Measurements from ENCODE around the gene KCNQ5.
"Not testable (repeated sequence)": the region's sequence is repeated elsewhere in the genome, so short reads cannot be mapped to it uniquely, and the experiment has no call there.

The KCNQ5 gene

DNA sequence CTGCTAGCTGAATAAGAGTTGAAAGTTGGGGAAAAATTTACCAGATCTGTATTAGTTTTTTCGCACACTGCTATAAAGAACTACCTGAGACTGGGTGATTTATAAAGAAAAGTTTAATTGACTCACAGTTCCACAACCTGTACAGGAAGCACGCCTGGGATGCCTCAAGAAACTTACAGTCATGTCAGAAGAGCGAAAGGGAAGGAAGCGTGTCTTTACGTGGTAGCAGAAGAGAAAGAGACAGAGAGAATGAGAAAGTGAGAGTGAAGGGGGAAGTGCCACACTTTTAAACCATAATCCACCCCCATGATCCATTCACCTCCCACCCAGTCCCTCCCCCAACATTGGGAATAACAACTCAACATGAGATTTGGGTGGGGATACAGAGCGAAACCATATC is 523.8 kb downstream of the KCNQ5 start:
- no peak for DNase-seq

DNA sequence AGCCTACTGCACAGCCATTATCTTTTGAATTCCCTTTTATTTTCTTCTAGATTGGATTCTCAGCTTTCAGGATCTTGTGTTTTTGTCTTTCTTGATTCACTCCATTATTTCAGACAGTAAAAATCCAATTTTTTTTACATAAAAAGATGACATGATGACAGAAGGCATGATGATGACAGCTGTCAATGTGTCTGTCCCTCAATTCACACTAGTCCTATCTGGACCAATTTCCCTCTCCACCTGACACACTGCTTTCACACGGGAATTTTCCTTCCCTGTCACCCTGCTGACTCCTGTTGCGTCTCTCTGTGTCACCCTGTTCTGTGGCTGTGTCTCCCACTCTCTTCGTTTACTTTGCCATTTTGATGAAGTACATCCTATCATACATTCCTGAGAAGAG is 529.9 kb downstream of the KCNQ5 start:
- DNase-seq = no peak

DNA sequence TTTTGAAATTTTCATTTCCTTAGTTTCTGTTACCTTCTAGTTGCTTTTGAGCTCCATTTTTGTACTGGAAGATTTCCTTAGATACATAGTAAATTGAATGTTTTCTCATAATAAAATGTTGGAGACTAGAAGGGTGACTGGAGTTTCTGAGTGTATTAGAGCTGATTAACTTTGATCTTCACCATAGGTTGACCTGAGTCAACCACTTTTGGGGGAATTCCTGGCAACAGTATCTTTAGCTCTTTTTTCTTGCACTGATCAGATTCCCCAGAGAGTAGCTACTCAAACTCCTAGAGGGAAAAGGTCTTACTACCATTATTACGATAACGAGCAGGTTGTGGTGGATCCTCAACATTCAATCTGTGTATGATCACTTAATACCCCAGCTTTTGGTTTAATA is 530.7 kb downstream of the KCNQ5 start:
- DNase-seq = no peak

DNA sequence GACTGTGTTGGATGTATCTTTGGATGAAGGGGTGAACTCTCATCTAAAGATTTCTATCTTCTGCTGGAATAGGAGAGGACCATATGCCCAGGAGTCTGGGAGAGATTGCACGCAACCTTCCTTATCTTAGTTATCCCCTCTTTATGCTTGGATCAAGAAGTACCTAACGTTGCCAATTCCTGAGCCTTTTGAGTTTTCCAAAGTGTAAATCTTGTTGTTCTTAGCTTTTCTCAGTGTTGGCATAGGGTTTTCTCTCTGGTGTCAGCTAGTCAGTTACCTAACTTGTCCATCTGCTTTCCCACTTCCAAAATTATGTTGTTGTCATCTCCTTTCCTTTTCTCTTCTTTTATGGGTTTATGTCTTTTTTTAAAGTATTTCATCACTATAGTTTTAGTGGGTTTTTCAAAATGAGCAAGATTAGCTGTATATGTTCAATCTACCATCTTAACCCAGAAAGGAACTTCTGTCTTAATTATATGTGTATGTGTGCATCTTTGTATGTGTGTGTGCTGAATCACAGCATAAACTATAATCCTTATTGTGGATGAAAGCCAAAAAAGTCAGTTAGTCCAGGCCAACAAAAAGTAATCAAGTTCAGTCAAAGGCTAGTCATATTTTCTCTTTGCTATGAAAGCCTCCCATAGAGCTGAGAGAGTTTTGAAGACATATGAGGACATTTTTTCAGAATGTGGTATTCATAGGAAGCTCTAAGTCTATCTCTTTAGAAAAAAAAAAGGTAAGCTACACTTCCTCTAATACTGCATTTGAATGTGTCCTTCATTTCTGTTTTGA is 531.3 kb downstream of the KCNQ5 start:
- no peak for DNase-seq

DNA sequence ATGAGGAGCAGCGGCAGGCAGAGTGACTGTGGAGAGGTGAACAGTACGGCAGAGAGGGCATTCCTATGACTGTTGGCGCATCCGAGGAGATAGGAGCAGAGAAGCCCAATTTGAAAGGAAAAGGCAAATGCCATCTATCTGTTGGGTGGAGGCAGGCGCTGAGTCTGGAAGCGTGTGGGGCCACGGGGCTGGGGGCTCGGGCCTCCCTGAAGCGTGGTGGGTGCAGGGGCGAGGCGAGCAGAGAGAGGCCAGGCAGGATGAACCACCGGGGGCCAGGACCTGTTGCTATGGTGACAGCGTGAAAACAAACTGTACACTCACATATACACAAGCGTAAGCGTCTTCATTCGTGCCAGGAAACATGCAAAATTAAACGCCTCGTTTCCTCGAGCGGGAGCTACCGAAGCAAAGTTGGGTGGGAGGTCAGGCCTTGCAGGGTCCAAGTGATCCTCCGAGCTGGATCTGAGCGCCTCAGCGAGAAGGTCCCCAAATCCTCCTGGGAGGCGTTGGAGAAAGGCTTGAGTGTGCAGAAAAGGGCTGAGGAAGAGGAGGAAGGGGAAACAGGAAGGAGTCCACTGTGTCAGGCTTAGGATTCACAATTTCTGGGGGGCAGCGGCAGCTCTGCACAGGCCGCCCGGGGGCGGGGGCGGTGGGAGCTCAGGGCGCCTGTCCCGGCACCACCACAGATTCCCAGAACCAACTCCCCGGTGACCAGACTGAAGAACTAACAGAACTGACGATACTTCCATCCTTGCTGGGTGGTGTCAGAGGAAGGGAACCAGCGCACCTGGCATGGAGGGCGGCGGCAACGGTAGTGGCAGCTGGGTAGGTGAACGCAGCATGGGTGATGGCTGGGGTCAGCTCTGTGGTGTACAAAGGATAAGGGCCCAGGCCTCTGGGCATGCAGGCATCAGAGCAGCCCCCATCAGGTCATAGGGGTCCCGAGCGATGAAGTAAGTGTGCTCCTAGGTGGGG is 535.2 kb downstream of the KCNQ5 start:
- DNase-seq = no peak

DNA sequence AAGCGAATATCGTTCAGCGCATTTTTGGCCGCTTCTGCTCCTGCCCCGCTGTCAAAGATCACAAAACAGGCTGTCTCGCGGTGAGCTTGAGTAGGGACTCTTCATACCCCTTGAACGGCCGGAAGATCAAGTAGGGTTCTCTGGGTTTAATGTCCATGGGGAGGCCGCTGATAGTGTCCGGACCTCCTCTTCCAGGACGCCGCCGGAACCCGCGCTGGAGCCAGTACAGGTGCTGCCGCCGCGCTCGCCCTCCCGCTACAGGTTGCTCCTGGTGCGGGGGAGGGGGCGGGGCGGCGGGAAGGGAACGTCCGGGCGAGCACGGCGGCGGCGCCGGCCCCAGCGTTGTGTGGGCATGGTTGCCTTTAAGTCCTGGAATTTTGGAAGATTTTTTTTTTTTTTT is 536.0 kb downstream of the KCNQ5 start:
- DNase-seq = no peak

DNA sequence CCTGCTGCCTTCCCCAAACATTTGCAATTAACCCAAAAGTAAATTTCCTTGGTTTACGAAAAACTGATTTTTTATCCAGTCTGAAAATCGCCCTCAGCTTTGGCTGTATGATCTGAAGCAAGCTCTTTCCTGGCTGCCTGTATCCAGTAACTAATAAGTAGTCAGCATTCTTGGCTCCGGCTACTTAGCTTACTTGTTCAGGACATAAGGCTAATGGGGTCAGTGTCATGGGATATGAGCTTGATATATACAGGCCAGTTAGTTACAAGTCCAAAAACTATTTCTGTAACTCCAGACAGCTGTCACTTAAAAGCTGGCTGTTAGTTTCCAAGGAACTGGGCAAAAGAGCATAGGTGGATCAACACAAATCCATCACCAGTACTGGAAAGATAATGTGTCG is 547.2 kb downstream of the KCNQ5 start:
- DNase-seq = no peak

DNA sequence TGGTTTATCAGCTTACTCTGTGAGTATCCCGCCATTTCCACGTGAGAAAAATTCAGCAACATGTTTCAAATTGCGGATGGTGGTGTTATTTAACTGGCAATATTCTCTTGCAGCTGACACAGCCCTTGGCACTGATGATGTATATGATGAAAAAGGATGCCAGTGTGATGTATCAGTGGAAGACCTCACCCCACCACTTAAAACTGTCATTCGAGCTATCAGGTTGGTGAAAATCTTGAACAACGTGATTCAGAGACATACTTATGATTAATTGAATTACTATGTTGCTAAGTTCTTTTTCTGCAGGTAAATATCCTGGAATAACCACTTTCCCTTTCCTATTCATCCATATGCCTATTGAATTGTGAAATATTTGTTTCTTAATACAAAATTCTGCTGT is 547.8 kb downstream of the KCNQ5 start:
- DNase-seq = no peak

DNA sequence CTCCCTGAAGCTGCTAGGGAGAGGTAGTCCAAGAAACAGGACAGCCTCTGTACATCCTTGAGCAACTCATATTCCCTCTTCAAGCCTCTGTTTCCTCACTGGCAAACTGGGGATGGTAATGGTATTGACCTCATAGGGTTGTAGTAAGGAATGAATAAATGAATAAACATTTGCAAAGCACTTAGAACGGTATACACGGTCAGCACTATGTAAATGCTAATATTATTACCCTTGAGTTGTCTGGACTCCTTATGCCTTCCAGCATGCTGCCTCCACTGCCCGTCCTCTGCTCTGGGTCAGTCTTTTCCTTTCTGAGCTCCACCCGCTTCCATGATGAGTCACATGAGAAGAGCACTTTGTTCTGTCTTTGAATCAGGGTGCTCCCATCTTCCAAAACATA is 552.8 kb downstream of the KCNQ5 start:
- DNase-seq = no peak

DNA sequence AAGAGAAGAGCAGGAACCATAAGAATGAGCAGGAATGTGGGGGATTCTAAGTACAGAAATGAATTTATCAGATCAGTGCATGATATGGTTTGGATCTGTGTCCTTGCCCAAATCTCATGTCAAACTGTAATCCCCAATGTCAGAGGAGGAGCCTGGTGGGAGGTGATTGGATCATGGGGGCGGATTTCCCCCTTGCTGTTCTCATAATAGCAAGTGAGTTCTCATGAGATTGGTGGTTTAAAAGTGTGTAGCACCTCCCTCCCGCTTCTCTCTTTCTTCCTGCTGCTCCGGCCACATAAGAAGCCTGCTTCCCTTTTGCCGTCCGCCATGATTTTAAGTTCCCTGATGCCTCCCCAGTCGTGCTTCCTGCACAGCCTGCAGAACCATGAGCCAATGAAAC is 554.2 kb downstream of the KCNQ5 start:
- DNase-seq = no peak

DNA sequence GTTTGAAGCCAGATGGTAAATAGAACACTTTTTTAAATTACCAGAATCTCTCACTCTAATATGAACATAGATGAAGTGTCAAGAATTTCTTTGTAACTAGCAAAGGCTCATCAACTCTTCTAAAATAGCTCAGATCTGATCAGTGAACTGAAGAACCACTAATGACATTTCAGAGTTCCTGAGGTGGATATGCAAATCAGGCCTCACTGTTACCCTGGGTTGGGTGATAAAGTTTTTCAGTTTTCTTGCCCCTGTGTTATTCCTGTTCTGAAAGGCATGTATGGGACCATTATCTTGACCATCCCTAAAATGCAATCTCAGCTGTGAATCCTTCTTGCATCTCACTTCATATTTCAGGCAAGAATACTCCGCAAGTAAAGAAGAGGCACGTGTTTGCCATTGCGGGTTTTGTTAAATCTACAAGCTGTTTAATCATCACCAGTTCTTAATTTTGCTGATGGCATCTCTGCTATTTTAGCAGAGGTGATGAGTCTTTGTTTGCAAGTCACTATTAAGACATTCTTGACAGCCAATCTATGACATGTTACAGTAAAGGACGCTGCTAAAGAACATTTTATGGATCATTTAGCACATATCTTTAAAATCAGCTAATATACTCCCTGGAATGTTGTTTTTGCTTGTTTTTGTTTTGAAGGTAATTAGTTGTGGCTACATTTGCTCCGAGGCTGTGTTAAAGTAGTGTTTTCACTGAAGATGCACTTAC is 555.5 kb downstream of the KCNQ5 start:
- no peak for DNase-seq

DNA sequence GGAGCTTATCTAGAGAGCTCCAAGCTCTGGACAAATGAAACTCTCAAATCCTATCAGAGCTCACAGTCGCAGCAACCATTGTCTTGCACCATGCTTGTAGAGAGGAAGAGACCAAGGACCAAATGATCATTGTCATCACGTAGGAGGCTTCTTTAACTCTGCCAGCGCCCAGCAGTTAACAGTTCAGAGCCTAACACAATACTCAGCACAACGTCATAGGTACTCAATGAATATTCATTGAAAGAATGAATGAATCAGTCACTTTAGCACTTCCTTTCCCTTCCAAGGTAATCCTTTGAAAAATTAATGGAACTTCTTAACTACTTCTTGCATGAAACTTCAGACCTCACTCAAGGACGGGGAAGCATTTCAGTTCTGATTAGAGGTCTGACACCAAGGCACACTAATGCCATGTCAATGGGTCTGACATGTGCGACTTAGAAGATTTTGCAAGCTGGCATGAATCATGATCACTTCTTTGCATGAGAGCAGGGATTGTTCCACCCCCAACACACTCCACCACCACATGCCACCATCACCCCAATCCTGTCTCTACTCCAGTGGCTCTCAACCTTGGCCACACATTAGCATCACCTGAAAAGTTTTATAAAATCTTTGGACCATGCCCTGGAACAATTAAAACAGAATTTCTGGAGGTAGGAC is 558.3 kb downstream of the KCNQ5 start:
- no peak for DNase-seq

DNA sequence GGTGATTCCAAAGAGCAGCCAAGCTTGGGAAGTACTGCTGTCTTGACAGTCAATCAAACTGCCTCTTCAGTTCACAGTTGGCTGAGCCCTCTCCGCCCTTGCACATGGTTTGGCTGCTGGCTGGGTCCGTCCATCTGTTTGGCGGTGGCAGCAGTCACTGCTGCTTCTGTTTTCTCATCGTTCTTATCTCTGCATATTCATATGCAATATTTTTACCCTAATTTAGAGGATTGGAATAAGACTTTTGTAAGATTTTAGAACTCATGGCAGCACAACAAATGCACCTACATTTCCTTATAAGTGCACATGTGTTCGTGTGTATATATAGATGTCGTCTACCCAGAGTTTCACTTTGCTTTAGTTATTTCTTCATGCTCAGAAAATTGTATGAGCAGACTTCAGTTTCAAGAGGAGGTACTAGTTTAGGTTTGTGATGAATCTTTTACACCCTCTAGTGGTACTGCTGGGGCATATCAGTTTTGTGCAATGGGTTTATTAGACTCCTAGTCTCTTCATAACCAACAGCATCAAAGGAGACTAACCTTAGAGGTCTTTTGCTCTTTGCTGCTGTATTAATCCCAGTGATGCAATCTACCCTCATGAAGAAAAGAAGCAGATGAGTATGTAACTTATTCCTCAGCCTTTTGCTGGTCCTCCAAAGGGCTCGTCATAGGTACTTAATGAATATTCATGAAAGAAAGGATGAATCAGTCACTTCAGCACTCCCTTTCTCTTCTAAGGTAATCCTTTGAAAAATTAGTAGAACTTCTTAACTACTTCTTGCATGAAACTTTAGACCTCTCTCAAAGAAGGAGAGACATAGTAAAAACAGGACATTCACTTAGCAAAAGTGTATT is 559.1 kb downstream of the KCNQ5 start:
- peak; percentile 45 to 49 for DNase-seq

DNA sequence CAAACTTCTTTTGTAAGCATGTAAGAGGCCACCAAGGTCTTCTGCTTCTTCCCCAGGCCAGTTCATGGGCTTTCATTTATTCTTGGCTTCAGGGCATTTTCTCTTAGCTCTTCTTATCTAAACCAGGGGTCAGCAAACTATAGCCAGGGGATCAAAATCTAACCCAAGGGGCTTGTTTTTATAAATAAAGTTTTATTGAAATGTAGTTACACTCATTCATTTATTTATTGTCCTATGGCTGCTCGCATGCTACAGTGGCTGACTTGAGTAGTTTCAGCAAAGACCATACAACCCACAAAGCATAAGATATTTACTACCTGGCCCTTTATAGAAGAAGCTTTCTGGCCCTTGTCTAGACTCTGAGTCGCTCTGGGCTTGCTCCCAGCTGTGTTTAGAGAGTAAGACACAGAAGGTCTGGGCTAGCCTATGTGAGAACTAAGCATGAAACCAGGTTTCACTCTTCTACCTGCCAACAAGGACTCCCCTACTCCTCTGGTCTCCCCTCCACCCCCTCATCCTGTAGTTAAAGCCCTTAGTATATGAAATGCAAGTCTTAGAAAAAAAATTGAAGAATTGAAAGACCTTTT is 560.2 kb downstream of the KCNQ5 start:
- DNase-seq = no peak

DNA sequence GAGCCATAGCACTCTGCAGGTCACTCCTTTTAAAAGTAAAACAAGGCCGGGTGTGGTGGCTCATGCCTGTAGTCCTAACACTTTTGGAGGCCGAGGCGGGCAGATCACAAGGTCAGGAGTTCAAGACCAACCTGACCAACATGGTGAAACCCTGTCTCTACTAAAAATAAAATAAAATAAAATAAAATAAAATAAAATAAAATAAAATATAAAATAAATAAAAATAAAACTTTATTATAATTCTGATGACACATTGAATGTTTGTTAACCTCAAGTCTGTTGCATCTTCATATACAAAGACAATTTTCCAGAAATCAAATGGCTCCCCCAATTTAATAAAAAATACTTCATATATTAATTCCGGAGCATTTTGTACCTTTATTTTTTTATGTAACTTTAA is 571.4 kb downstream of the KCNQ5 start:
- not testable (repeated sequence) for DNase-seq

DNA sequence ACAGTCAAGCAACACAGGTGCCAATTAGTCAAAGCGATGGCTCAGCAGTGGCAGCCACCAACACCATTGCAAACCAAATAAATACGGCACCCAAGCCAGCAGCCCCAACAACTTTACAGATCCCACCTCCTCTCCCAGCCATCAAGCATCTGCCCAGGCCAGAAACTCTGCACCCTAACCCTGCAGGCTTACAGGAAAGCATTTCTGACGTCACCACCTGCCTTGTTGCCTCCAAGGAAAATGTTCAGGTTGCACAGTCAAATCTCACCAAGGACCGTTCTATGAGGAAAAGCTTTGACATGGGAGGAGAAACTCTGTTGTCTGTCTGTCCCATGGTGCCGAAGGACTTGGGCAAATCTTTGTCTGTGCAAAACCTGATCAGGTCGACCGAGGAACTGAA is 572.9 kb downstream of the KCNQ5 start:
- no peak for DNase-seq

DNA sequence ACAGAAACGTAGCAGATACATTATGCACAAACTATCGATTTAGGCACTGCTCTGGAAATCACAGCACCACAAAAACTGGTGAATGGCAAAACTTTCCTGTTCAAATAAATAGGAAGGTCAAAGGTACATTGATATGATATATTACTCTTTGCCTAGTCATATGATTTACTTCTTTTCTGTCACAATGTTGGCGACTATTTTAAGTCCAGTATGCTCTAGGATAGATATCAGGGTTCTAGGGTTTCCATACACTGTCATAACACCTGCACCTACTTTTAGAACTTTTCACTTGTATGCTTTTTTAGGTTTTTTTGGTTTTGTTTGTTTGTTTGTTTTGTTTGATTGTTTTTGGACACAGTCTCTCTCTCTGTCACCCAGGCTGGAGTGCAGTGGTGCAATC is 578.4 kb downstream of the KCNQ5 start:
- DNase-seq = no peak

DNA sequence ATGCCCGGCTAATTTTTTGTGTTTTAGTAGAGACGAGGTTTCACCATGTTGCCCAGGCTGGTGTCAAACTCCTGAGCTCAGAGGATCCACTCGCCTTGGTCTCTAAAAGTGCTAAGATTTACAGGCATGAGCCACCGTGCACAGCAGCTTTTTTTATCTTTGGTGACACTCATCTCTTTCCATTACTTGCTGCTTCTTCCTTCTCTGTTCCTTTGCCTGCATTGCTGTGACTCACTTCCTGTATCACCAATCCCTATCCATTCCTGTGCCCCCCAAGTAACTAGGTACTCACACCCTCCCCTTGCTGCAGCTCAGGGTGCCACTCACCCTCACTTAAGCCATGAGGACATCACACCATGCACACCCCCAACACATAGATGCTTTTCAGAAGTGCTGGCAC is 578.9 kb downstream of the KCNQ5 start:
- DNase-seq = no peak

DNA sequence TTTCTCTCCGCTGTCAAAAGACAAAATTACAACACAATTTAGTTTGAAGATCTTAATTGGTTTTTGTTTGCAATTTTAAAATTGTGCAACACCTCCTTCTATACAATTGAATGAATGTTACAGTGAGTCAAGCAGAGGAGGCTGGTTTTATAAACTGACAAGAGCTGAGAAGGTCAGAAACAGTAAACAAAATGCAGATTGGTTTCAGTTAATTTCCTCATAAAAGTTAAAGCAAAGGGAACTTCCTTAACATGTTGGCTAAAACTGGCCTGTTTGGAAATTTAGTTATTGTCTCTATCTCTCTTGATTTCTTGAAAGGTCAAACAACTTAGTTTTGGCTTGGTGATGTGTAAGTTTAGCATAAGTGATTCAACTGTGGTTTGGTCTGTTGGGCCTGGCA is 581.2 kb downstream of the KCNQ5 start:
- DNase-seq = no peak

DNA sequence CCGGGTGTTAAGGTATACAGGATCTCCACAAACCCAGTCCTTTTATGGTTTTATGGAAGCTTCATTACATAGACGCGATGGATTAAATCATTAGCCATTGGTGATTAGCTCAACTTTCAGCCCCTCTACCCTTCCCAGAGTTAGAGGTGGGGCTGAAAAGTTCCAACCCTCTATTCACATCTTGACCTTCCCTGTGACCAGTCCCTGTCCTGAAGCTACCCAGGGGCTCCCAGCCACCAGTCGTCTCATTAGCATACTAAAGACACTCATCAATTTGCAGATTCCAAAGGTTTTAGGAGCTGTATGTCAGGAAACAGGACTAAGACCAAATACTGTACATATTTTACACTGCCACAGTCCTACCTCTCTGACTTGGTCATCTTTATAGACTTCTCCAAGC is 582.4 kb downstream of the KCNQ5 start:
- no peak for DNase-seq

DNA sequence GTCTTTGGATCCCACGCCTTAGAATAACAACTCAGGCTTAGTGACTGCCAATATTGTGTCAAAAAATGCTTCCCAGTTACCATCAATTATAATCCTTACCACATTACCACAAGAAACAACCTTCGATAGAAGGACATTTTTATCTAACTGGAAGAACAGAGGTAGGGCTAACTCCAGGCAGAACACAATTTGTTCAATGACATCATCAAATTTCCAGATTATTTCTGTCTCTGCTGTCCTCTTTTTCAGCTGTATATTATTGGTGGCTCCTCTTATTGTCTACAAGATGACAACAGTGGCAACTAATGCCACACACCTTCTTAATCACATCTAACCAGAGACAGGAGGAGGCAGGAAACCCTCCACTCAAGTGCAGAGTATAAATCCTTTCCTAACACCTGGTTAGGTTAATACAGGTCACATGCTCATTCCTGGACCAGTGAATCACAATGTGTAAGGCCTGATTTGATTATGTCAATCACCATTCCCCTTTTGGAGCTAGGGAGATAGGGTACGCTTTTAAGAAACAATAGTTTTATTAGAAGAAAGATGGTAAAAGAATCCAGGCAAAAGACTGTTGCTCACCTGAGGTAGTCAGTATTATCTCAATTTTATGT is 585.5 kb downstream of the KCNQ5 start:
- DNase-seq = no peak

Measured in SHP77 (cell line).